Suppressor macrophage treated with lipopolysaccharide for 4 hours (primary cell): ENCODE data around the gene EPB41L2.
"Not testable (repeated sequence)": the region's sequence is repeated elsewhere in the genome, so short reads cannot be mapped to it uniquely, and the experiment has no call there.

Experiments used
- DNase-seq: peaks from one replicate; pipeline ENCODE4 v3.0.0-alpha.2; 2020

EPB41L2 gene

GRCh38 chr6:131063028-131063763 lies at the start of gene EPB41L2:
Gene EPB41L2, minus strand, starts transcription at chr6:131063245. Its CDS starts 106,760 bp downstream, at chr6:130956485.
- peak; percentile 96 for DNase-seq

GRCh38 chr6:131112249-131112648 lies 49.2 kb upstream of the EPB41L2 start:
- no peak for DNase-seq

GRCh38 chr6:131107151-131107550 lies 44.1 kb upstream of the EPB41L2 start:
- no peak for DNase-seq

GRCh38 chr6:131103901-131104300 lies 40.9 kb upstream of the EPB41L2 start:
- no peak for DNase-seq

GRCh38 chr6:131103296-131103695 lies 40.3 kb upstream of the EPB41L2 start:
- DNase-seq, result no peak

GRCh38 chr6:131101911-131102680 lies 39.1 kb upstream of the EPB41L2 start:
- DNase-seq, result no peak

- no peak for DNase-seq
These were observed 33.7 kb upstream of the EPB41L2 start for GRCh38 chr6:131096786-131097185.

- no peak for DNase-seq
These were observed 30.3 kb upstream of the EPB41L2 start for GRCh38 chr6:131093334-131093733.

- not testable (repeated sequence) for DNase-seq
These were observed 28.9 kb upstream of the EPB41L2 start for GRCh38 chr6:131091944-131092343.

- peak; percentile 30 for DNase-seq
These were observed 27.3 kb upstream of the EPB41L2 start for GRCh38 chr6:131090339-131090738.

GRCh38 chr6:131084982-131085381 lies 21.9 kb upstream of the EPB41L2 start:
- no peak for DNase-seq

GRCh38 chr6:131083687-131084086 lies 20.6 kb upstream of the EPB41L2 start:
- no peak for DNase-seq

- no peak for DNase-seq
These were observed 19.3 kb upstream of the EPB41L2 start for GRCh38 chr6:131082335-131082734.

- DNase-seq, result no peak
These were observed 17.0 kb upstream of the EPB41L2 start for GRCh38 chr6:131080084-131080483.

GRCh38 chr6:131073577-131073976 lies 10.5 kb upstream of the EPB41L2 start:
- DNase-seq, result no peak

- DNase-seq, result no peak
These were observed 7.0 kb upstream of the EPB41L2 start for GRCh38 chr6:131070061-131070460.

- DNase-seq, result no peak
These were observed 5.1 kb upstream of the EPB41L2 start for GRCh38 chr6:131068165-131068564.

- no peak for DNase-seq
These were observed 4.5 kb upstream of the EPB41L2 start for GRCh38 chr6:131067521-131067920.

- no peak for DNase-seq
These were observed 2.8 kb upstream of the EPB41L2 start for GRCh38 chr6:131065824-131066171.

- DNase-seq, result no peak
These were observed 2.2 kb upstream of the EPB41L2 start for GRCh38 chr6:131065112-131065823.

- no peak for DNase-seq
These were observed 773 bp upstream of the EPB41L2 start for GRCh38 chr6:131063764-131064272.

GRCh38 chr6:131062241-131063027 lies 611 bp downstream of the EPB41L2 start:
- peak; percentile 30 for DNase-seq

GRCh38 chr6:131061751-131062119 lies 1.3 kb downstream of the EPB41L2 start:
- no peak for DNase-seq
